T-helper 22 cell (primary cell): Measurements from ENCODE around the gene ADAMTSL1.
"Not testable (repeated sequence)": the region's sequence is repeated elsewhere in the genome, so short reads cannot be mapped to it uniquely, and the experiment has no call there.

ENCODE experiments used
- DNase-seq: peaks from one replicate; pipeline ENCODE4 v3.0.0-alpha.2; 2020; ENCODE audit warnings: low read depth

The ADAMTSL1 gene

DNA sequence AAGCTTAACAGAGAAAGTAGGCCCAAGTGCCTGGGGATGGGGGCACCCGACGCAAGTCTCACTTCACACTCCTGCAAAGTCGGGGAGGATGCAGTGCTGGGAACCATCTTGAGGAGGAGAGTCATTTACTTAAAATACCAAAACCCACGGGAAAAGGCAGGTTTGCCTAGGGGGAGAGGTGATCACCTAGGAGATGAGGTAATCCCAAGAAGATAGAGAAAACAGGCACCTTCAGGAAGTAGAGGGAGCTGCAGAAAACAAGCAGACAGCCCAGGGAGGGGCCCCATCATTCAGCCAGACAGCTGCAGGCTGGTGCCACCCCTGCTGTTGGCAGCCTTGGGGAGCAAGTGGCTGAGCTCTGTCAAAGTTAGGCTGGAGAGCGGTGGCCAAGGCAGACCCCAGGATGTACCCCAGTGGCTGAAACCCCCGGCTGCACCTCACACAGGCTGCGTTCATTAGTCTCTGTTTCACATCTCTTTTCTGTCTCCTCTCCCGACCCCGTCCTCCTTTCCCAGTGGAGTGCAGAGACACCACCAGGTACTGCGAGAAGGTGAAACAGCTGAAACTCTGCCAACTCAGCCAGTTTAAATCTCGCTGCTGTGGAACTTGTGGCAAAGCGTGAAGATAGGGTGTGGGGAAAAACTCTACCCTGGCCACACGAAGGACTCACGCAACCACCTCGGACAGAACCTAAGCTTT, 434.1 kb downstream of the ADAMTSL1 start:
- no peak for DNase-seq

DNA sequence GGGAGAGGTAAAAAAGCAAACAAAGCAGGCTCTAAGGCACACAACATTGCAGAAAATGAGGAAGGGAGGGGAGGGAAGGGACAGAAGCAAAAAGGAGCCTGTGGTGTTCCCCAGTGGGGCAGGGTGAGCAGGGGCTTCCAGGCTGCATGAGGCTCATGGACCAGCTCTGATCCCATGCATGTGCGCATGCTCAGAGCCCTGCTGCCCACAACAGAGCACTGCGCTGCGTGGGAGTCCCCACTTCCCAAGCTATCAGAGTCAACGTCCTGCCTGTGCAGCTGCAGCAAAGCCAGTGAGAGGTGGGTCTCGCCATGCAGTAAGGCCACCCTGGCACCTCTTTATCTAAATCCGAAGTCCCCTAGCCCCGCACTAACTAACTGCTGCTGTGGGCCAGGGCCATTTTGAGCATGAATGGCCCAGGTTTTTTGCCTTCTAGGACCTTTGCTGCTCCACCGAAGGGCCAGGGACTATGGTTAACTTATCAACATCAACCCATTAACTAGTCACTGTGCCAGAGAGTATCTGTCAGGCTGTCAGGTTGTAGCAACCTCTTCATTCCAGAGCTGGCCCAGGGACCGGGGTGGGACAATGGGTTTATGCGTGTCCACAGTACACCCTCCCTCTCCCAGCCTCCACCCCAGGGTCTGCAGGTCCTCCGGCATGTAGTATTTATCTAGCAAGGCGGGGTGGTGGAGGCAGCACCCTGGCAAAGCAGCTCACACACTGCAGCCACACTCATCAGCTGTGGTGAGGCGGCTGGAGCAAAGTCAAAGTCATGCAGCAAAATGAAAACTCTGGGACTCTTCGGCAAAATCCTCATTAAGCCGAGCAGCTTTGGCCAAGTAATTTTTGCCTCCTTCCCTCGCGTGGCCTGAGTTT, 435.4 kb downstream of the ADAMTSL1 start:
- DNase-seq: no peak

DNA sequence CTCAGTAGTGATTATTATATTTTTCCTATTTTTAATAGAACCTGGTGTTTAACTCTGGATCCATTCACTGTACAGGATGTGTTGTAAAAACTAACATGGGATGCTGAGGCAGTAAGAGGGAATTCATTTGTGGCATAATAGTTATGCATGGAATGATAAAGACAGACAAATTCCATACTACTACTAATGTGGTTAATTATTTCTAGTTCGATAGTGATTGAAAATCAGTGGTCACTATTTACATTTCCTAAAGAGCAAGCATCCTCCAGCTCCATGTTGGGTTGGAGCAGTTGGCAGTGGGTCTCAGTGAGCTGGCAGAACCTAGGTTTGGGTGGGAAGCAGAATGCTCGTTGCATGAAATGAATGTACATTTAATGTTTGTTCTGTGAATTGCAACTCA, 436.5 kb downstream of the ADAMTSL1 start:
- DNase-seq: no peak

DNA sequence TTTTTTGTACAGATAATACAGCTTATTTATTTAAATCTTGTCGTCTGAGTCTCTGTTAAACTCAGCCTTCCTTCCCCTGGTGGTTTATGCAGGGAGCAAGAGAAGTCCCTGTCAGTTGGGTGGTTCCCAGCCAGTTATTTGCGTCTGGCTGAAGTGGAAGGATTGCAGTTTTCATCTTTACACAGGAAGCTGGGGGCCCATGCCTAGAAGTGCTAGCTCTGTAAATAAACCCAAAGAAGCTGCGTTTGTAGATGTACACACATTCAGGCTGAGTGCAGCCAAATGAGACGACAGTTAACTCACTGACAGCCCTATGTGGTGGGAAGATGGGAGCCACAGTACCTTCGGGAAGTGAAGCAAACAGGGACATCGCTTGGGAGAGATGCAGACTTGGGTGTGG, 437.0 kb downstream of the ADAMTSL1 start:
- DNase-seq: no peak

DNA sequence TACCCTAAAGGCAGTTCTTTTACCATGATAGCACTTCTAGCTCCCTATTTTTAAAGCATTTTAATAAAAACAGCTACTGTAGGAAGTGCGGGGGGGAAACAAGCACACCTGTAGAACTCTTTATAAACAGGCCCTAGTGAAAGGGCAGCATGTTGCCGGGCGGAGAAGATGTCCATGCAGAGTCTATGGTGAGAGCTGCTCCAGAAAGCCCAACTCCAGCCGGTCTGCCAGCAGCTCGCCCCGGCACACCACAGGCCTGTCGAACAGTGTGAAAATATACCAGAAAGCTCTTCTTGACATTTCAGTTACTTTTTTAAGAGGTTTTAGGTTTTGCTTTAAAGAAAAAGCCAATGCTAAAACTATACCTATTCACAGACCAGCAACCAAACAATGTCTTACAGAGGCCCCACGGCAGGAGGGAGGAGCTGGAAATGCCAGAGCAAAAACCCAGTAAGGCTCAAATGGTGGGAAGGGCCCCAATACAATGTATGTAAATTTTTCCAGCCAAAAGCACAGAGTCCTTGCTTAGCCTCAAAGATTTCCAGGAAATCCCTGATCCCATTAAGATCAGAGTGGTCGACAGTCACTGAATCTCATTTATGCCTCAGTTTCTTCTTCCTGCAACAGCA, 437.9 kb downstream of the ADAMTSL1 start:
- DNase-seq: no peak

DNA sequence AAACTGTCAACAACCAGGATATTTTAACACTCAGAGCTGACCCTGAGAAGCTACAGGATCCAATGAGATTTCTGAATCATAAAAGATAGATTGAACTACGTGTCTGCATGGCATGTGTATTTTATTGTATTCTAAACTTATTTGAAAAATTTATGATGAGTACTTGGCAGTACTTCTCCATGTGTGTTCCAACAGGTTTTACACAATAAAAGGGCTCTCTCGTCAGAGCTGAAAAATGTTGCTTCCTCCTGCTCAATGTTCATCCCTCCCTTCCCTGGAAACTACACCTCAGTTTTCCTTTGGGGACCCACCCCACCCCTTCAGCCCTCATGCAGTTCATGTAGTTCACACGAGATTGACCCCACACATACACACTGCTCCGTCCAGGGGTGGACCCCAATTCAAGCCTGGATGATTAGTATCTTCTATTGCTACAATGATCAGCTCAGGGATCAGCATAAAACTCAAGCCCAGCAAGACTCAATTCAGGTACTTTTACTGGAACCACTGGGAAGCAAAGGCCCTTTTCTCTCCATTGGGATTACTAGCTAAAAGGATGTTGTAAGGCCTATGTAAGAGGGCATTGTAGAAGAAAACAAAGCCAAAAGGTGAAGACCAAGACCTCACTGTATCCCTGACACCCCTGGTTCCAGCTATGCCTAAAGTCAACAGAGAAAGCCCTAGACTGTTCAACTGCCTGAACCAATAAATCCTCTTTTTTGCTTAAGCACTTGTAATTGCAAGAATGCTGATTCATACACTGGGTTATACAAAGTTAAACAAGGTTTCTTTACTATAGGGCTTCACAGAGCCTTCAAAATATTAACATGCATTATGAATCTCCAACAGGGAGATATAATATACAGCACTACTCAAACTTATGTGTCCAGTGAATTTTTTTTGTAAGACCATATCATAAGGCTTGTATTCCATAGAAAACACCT, 446.5 kb downstream of the ADAMTSL1 start:
- DNase-seq: no peak

DNA sequence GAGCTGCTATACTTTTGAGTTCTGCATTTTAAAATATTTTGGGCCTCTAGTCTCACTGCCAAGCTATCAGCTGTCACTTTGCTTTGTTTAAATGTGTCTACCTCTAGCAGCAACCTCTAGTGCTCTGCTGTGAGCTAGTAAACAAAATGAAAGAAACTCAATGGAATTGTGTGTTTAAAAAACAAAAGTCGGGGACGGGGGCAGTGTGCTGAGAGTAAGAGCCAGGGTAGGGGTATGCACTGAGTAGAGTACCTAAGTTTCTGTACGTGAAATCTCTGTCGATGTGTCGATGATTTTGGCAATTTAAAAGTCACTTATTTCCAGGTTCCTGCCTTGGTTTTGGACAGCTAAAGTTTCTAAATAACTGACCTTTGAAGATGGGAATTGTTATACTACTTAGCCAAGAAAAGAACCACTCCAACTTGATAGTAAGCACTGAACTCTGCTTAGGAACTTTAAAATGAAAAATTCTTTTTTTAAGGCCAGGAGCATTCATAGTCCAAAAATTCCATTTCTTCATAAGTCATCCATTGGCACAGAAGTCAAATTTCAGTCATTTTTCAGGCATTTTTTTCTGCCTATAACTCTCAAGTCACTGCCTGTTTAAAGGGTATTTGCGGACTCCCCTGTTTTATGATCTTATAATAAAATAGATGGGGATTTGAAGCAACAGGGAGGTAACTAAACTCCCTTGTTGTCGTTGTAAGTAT, 447.6 kb downstream of the ADAMTSL1 start:
- DNase-seq: no peak

DNA sequence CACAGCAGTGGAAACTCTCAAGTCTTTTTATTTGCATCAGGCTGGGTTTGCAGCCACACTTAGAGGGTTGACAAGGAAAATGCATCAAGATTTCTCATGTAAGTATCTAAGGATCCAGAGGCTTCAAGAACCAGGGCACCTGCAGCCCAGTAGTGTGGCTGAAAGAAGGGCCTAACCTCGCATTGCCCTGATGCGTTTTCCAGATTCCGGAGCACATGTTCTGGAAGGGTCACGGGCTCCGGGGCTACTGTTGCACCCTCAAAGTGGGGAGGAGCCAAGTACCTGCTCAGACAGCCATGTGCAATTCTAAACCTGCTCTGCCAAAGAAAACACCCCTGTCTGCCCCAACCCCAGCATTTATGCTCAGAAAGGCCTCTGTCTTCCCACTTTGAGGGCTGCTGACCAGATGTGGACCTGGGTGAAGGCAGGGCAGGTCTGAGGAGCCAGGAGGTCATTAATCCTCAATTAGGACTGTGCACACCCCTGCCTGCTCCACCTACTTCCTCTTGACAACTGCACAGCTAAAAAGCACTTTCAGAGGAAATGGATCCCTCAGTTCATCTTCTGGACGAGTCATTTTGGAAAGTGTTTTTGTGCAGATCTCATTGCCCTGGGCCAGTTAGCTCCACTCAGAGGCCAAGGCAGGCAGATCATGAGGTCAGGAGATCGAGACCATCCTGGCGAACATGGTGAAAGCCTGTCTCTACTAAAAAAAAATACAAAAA, 448.4 kb downstream of the ADAMTSL1 start:
- no peak for DNase-seq

DNA sequence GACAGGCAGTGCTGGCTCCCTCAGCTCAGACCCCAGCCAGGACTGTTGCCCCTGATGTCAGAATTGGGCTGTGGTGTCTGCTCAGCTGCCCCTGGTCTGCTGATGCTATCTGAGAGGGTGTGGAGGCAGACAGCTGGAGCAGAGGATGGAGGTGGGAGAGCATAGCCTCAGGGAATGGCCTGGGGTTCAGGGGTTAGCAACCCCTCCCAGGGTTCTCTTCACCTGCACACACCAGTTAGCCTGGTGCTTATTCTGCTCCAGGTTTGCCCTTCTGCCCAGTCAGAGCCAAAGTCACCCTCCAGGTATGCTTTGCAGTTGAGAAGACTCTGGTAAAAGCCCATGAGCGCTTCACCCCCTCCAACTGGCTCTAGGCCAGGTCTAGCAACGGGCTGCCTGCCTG, 449.2 kb downstream of the ADAMTSL1 start:
- DNase-seq: no peak

DNA sequence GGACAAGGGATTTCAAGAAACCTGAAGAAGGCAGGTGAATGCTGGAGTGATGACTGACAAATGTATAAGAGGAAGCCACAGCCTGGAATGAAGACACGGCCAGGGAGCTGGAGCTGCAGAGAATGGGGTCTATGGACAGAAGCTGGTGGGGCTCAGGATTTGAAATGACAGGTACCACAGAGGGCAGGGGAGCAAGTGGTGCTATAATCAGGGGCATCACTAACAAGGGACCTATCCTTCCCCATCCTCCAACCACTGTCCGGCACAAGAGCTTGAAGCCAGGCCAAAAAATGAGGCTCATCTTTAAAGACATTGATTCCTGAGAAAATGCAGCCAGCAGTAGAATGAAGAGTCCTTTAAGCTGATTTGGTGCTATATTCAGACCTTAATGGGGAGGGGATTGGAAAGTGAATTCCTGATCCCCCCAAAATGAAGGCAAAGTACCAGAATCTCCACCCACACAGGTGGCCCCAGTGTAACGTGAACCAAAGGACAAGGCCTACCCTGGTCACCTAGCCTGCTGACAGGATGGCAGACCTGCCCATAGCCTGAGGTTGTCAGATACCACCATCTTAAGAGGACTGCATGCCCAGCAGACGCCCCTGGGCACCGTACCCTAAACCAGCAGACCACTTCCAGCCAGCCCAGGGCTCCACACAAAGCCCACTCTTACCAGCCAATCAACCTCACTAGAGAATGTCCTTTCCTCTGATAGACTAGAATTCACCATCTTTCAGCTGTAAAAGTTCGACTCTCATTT, 449.9 kb downstream of the ADAMTSL1 start:
- DNase-seq: no peak

DNA sequence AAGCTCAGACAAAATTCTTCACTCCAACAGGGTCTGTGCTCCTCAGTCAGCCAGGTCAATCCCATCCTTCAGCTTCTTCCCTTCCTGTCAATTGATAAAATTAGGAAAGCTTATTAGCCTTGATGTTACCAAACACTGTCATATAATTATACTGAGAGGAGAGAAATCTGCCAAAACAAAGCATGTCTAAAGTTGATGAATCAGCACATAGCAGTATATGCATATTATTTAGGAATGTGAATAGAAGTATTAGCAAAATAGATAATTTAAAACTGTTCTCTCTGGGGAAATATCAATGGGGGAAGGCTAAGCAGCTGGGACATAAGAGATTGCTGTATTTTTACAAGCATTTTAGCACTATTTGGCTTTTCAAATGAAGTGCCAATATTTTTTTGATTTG, 451.9 kb downstream of the ADAMTSL1 start:
- DNase-seq: no peak

DNA sequence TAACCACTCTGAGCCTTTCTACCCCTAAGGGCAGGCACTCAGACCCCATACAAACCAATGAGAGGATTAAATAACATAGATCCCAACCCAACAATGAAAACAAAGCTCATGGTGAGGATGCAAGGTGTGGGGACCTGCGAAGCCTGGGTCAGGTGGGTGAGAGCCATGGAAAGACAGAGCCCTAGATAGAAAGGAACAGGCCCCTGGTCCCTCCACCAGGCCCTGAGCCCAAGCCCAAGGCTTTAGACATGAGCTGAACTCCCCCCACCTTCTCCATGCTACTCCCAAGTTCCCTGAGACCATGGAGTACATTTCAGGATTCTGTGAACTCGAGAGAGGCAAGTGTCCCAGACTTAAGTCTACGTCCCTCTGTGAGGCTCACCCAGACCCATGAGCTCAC, 452.6 kb downstream of the ADAMTSL1 start:
- no peak for DNase-seq

DNA sequence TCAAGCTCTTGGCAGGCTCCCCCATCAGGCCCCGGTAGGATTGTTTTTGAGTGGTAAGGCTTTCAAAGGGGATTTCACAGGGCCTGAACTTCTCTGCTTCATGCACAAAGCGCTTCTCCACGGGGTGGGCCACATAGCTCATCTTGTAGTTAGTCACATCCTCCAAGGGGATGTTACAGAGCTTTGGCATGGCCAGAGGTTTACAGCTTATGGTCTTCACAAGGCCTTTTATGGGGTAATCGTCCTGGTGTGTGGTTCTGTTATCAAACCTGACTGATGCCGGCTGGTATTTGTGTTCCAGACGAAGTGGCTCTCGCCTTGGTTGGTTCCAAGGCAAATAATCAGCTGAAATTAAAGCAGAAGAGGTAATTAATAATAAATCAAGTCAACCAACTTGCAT, 454.8 kb downstream of the ADAMTSL1 start:
- no peak for DNase-seq

DNA sequence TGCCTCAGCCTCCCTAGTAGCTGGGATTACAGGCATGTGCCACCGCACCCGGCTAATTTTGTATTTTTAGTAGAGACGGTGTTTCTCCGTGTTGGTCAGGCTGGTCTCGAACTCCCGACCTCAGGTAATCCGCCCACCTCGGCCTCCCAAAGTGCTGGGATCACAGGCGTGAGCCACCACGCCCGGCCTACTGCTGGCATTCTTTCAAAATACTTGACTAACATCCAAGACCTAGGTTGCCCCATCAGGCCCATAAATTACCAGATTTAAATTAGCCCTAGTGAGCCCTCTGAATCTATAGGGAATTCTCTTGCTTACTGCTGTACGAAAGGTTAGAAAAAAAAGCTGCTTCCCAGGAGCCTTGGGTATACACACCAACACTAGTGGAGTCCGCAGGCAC, 456.7 kb downstream of the ADAMTSL1 start:
- DNase-seq: not testable (repeated sequence)

DNA sequence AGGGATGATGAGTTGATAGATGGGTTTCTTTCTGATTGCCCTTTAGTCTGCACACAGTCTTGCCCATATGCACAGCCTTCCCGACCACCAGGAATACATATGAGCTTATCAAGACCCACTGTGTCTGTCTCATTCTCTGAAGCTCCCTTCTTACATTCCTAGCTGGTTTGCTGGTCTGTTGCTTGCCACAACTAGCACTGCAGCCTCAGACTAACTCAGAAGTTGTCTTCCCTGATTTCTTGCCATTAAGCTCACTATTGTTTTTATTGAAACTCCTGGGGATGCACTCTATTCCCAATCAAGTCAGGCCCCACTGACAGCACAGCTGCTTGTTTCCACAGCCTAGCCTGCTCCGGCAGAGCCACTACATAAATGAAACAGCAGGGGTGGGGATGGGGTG, 461.6 kb downstream of the ADAMTSL1 start:
- DNase-seq: no peak

DNA sequence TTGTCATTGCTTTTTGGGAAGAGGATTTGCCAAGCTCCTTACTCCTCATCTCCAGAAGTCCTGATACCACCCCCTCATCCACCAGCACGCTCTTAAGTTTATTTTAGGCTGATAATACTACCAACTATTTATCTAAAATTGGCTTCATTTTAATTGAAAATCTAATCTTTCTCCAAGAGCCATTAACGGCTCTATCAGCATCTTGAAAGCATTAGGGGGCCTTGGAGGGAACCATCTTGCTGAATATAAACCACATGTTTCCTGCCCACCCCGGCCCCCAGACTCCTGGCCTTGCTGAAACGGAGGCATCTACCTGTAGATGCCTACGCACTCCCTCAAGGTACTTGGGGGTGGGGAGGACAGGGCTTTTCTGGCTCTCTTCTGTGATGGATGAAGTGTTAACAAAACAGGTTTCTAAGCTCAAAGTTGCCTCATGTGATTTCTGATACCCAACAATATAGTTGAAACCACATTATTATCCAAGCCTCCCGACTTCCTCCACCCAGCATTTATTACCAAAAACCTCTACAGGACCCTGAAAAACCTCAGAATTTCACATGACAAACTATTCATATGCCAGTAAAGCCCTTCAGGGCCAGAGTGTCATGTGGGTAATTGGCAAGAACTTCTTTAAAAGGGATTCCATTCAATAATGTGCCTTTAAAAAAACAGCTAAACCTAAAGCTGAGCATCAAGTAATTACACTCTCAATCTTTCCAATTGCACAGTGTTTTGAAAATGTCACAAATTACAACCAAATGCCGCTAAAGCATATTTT, 462.3 kb downstream of the ADAMTSL1 start:
- no peak for DNase-seq

DNA sequence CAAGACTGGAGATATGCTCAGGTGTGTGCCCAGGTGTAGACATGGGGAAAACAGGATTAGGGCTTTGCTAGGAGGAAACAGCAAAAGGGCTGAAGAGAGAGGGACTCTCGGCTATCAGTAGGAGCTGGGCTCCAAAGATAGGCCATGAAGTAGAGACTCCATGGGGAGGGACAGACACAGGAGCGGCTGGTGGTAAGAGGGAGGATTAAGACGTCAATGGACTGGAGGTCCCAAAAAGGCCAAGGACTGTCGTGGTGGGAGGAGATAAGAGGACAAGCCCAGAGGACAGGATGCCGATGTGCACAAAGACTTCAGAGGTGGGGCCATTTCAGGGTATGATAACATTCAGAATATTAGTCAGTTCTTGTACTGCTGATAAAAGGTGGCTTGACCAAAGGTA, 466.0 kb downstream of the ADAMTSL1 start:
- DNase-seq: no peak

DNA sequence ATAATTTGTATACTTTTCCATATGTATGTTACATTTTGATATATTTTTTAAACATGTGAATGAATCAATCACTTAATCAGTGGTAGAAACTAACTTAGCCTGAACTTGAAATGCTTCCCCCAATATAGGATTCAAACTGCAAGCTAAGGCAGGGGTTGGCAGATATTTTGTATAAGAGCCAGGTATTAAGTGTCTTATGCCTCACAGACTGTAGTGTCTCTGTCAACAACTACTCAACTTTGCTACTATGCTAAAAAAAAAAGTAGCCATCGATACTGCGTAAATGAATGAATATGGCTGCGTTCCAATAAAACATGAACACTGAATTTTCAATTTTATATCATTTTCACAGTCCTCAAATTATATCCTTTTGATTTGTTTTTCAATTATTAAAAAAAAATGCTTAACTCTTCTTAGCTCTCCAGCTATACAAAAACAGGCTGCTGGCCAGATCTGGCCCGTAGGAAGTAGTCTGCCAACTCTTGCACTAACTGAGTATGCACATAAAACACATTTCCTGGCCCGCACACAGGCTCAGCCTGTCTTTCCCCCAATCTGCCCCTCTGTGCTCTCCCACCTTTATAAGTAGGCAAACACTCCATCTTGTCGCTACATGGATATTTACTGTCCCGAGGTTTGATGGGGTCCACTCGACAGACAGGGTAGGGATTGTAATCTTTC, 467.2 kb downstream of the ADAMTSL1 start:
- DNase-seq: no peak
